IPS DF 6.9 (cell line): ENCODE measurements around the gene PCDHGB7.
"Not testable (repeated sequence)": the region's sequence is repeated elsewhere in the genome, so short reads cannot be mapped to it uniquely, and the experiment has no call there.

Source experiments
- DNase-seq: peaks from one replicate; pipeline ENCODE4 v3.0.0-alpha.2; 2013; ENCODE audit warnings: low read depth, low spot score
- H3K27ac ChIP-seq: one replicate; pipeline ENCODE4 v1.5.1; 2013; ENCODE audit warnings: low read length, control low read depth
- H3K27me3 ChIP-seq: 2 replicates; pipeline ENCODE4 v1.6.1; 2013; ENCODE audit warnings: mild to moderate bottlenecking, low read length; ENCODE audit not compliant: control insufficient read depth, insufficient read depth
- H3K36me3 ChIP-seq: 2 replicates; pipeline ENCODE4 v1.6.1; 2013; ENCODE audit warnings: low read length; ENCODE audit not compliant: control insufficient read depth, insufficient read depth
- H3K4me1 ChIP-seq: 2 replicates; pipeline ENCODE4 v1.6.1; 2013; ENCODE audit warnings: low read length; ENCODE audit not compliant: control insufficient read depth, insufficient read depth
- H3K4me3 ChIP-seq: 2 replicates; pipeline ENCODE4 v1.5.1; 2013; ENCODE audit warnings: mild to moderate bottlenecking, low read length
- H3K9me3 ChIP-seq: 2 replicates; pipeline ENCODE4 v1.6.1; 2013; ENCODE audit warnings: low read length, inconsistent platforms; ENCODE audit not compliant: control insufficient read depth, insufficient read depth
- WGBS: extraction: QIAGEN DNeasy Blood & Tissue Kit; methylation state at CpG from one replicate; pipeline ENCODE4 v1.1.7; 2013; ENCODE audit warnings: mixed read lengths, missing lambda C conversion rate; ENCODE audit not compliant: insufficient read length, insufficient coverage; 5-methylcytosine and 5-hydroxymethylcytosine counted together

PCDHGB7 gene

DNA sequence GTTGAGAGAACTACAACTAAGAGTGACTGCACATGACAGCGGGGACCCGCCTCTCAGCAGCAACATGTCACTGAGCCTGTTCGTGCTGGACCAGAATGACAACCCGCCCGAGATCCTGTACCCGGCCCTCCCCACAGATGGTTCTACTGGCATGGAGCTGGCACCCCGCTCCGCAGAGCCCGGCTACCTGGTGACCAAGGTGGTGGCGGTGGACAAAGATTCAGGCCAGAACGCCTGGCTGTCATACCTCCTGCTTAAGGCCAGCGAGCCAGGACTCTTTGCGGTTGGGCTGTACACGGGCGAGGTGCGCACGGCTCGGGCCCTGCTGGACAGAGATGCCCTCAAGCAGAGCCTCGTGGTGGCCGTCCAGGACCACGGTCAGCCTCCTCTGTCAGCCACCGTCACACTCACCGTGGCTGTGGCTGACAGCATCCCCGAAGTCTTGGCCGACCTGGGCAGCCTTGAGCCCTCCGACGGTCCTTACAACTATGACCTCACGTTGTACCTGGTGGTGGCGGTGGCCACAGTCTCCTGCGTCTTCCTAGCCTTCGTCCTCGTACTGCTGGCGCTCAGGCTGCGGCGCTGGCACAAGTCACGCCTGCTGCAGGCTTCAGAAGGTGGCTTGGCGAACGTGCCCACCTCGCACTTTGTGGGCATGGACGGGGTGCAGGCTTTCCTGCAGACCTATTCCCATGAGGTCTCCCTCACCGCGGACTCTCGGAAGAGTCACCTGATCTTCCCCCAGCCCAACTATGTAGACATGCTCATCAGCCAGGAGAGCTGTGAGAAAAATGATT lies 32.8 kb upstream of the PCDHGB7 start:
- Histone ChIP-seq H3K27ac (no peak overlapping the region), H3K36me3 (no peaks in the 10 kb centered on the region), H3K27me3 (peaks cover 3% of the 10 kb centered on the region; the same call in 1 of the 2 replicates), H3K4me1 (peaks cover 1% of the 10 kb centered on the region; the same call in 1 of the 2 replicates), H3K4me3 (no peak overlapping the region), H3K9me3 (peaks cover 2% of the 10 kb centered on the region)
- no CpG with 5 or more reads among the region's 43 CpGs for WGBS
- DNase-seq: no peak

- not testable (repeated sequence) for DNase-seq, H3K27me3 ChIP-seq, H3K4me1 ChIP-seq, H3K27ac ChIP-seq, H3K36me3 ChIP-seq, H3K9me3 ChIP-seq
- no CpG with 5 or more reads among the region's 40 CpGs for WGBS
- peak within 1 kb of the TSS; percentile 66; the same call in 1 of the 2 replicates for H3K4me3 ChIP-seq
These were observed 29.7 kb upstream of the PCDHGB7 start, which contains the start of gene PCDHGB4 for GRCh38 chr5:141387557-141388311. Gene PCDHGB4, plus strand, starts transcription at chr5:141387698. Its CDS starts 187 bp downstream, at chr5:141387885.

DNA sequence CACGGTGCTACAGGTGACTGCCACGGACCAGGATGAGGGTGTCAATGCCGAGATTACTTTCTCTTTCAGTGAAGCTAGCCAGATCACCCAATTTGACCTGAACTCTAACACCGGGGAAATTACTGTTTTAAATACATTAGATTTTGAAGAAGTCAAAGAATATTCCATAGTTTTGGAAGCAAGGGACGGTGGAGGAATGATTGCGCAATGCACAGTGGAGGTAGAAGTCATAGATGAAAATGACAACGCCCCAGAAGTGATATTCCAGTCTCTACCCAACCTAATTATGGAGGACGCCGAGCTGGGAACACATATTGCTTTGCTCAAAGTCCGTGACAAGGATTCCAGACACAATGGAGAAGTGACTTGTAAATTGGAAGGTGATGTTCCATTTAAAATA lies 28.8 kb upstream of the PCDHGB7 start:
- no peak overlapping the region for H3K27ac ChIP-seq
- WGBS: no CpG with 5 or more reads among the region's 10 CpGs
- H3K9me3 ChIP-seq: peaks cover 3% of the 10 kb centered on the region
- peaks cover 1% of the 10 kb centered on the region; the same call in 1 of the 2 replicates for H3K4me1 ChIP-seq
- H3K4me3 ChIP-seq: no peak overlapping the region
- no peak for DNase-seq
- peaks cover 6% of the 10 kb centered on the region for H3K36me3 ChIP-seq
- peaks cover 3% of the 10 kb centered on the region; the same call in 1 of the 2 replicates for H3K27me3 ChIP-seq

DNA sequence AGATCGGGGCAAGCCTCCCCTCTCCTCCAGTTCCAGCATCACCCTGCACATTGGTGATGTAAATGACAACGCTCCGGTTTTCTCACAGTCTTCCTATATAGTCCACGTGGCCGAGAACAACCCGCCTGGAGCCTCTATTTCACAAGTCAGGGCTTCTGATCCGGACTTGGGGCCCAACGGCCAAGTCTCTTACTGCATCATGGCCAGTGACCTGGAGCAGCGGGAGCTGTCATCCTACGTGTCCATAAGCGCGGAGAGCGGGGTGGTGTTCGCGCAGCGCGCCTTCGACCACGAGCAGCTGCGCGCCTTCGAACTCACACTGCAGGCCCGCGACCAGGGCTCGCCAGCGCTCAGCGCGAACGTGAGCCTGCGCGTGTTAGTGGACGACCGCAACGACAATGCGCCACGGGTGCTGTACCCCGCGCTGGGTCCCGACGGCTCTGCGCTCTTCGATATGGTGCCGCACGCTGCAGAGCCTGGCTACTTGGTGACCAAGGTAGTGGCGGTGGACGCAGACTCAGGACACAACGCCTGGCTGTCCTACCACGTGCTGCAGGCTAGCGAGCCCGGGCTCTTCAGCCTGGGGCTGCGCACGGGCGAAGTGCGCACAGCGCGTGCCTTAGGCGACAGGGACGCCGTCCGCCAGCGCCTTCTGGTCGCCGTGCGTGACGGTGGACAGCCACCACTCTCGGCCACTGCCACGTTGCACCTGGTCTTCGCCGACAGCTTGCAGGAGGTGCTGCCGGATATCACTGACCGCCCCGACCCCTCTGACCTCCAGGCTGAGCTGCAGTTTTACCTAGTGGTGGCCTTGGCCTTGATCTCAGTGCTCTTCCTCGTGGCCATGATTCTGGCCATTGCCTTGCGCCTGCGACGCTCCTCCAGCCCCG lies 28.1 kb upstream of the PCDHGB7 start:
- Histone ChIP-seq H3K4me1 (peaks cover 1% of the 10 kb centered on the region; the same call in 1 of the 2 replicates), H3K27ac (no peak overlapping the region), H3K27me3 (peaks cover 3% of the 10 kb centered on the region; the same call in 1 of the 2 replicates), H3K36me3 (peaks cover 6% of the 10 kb centered on the region), H3K9me3 (peaks cover 3% of the 10 kb centered on the region), H3K4me3 (no peak overlapping the region)
- WGBS: no CpG with 5 or more reads among the region's 77 CpGs
- no peak for DNase-seq

DNA sequence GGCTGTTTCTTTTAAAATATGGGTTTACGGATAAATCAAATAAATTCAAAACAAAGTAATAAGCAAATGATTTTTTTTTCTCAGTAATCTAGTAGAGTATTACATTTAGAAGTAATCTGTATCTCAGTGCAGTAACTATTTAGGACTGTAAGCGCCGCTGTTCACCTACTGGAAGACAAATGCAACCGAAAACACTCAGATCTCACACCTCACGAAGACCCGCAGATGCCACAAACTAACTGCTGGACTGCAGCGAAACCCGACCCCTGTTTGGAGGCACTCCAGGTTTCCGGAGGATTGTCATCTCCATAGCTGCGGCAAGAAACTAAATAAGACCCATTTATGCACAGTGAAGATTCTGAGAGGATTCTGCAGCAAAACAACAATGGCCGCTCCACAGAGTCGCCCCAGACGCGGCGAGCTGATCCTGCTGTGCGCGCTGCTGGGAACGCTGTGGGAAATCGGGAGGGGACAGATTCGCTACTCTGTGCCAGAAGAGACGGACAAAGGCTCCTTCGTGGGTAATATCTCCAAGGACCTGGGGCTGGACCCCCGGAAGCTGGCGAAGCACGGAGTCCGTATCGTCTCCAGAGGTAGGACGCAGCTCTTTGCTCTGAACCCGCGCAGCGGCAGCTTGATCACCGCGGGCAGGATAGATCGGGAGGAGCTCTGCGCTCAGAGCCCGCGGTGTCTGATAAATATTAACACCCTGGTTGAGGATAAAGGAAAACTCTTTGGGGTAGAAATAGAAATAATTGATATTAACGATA lies 24.9 kb upstream of the PCDHGB7 start, which contains the start of gene PCDHGA8:
Gene PCDHGA8, plus strand, starts transcription at position 205 of the 770 bp plus-strand sequence. Its CDS starts 181 bp downstream, at position 386.
- H3K4me1 ChIP-seq: peaks cover 1% of the 10 kb centered on the region; the same call in 1 of the 2 replicates
- H3K9me3 ChIP-seq: peaks cover 3% of the 10 kb centered on the region
- H3K4me3 ChIP-seq: no peak within 1 kb of the TSS
- peaks cover 3% of the 10 kb centered on the region; the same call in 1 of the 2 replicates for H3K27me3 ChIP-seq
- no peak within 1 kb of the TSS for H3K27ac ChIP-seq
- peaks cover 6% of the 10 kb centered on the region for H3K36me3 ChIP-seq
- no CpG with 5 or more reads among the region's 38 CpGs for whole genome bisulfite sequencing
- DNase-seq: no peak

DNA sequence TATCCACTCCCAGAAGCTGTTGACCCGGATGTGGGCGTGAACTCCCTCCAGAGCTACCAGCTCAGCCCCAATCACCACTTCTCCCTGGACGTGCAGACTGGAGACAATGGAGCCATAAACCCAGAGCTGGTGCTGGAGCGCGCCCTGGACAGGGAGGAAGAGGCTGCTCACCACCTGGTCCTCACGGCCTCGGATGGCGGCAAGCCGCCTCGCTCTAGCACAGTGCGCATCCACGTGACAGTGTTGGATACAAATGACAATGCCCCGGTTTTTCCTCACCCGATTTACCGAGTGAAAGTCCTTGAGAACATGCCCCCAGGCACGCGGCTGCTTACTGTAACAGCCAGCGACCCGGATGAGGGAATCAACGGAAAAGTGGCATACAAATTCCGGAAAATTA lies 24.2 kb upstream of the PCDHGB7 start:
- no CpG with 5 or more reads among the region's 21 CpGs for WGBS
- Histone ChIP-seq H3K4me3 (no peak overlapping the region), H3K27ac (no peak overlapping the region), H3K27me3 (peaks cover 1% of the 10 kb centered on the region; the same call in 1 of the 2 replicates), H3K9me3 (peaks cover 3% of the 10 kb centered on the region), H3K4me1 (peaks cover 1% of the 10 kb centered on the region; the same call in 1 of the 2 replicates), H3K36me3 (peaks cover 6% of the 10 kb centered on the region)
- DNase-seq: no peak

DNA sequence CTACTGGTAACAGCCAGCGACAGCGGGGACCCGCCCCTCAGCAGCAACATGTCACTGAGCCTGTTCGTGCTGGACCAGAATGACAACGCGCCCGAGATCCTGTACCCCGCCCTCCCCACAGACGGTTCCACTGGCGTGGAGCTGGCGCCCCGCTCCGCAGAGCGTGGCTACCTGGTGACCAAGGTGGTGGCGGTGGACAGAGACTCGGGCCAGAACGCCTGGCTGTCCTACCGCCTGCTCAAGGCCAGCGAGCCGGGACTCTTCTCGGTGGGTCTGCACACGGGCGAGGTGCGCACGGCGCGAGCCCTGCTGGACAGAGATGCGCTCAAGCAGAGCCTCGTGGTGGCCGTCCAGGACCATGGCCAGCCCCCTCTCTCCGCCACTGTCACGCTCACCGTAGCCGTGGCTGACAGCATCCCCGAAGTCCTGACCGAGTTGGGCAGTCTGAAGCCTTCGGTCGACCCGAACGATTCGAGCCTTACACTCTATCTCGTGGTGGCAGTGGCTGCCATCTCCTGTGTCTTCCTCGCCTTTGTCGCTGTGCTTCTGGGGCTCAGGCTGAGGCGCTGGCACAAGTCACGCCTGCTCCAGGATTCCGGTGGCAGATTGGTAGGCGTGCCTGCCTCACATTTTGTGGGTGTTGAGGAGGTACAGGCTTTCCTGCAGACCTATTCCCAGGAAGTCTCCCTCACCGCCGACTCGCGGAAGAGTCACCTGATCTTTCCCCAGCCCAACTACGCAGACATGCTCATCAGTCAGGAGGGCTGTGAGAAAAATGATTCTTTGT lies 22.9 kb upstream of the PCDHGB7 start:
- WGBS: no CpG with 5 or more reads among the region's 53 CpGs
- not testable (repeated sequence) for H3K4me3 ChIP-seq, H3K27ac ChIP-seq, H3K36me3 ChIP-seq, H3K4me1 ChIP-seq, H3K9me3 ChIP-seq, H3K27me3 ChIP-seq, DNase-seq

- H3K4me3 ChIP-seq, H3K9me3 ChIP-seq: not testable (repeated sequence)
- WGBS: 100% methylated on average over 1 of the region's 43 CpGs
These were observed 19.5 kb upstream of the PCDHGB7 start, which contains the start of gene PCDHGB5 for GRCh38 chr5:141397756-141398551. Gene PCDHGB5, plus strand, starts transcription at chr5:141397947. Its CDS starts 181 bp downstream, at chr5:141398128.

More at GRCh38 chr5:141397756-141398551, 19.5 kb upstream of the PCDHGB7 start, which contains the start of gene PCDHGB5:
- not testable (repeated sequence) for DNase-seq, H3K27me3 ChIP-seq, H3K4me1 ChIP-seq, H3K36me3 ChIP-seq, H3K27ac ChIP-seq
